PC-9 (cell line): ENCODE measurements around the gene AZGP1. TPM values are rescaled to one million over a fixed set of nuclear protein-coding genes. Genes with fewer than 3 reads are reported as not detected.
A peak's percentile ranks its signal among the peaks of the same experiment; 100 is the strongest.

Experiments used
- BruUV-seq: library from RNA; stranded (reverse); fragments of 400-500 nt; replicated peaks from 2 replicates; lab custom pipeline; 2021; lab: Mats Ljungman, UMichigan
- CTCF ChIA-PET: fragments of 300-600 bp; sonication (Branson Sonifier 250); formaldehyde crosslinking; loops from one replicate; lab custom pipeline; 2022; ENCODE audit warnings: antibody characterized with exemption; lab: Charles Lee
- POLR2A ChIA-PET: fragments of 300-600 bp; sonication (Branson Sonifier 250); formaldehyde crosslinking; loops from one replicate; lab custom pipeline; 2022; ENCODE audit warnings: antibody characterized with exemption; ENCODE audit not compliant: unreplicated experiment; lab: Charles Lee
- DNase-seq, 2 experiments: peaks; one replicate each; pipeline versions ENCODE4 v3.0.0 to v3.0.0-alpha.2; 2015 to 2022; ENCODE audit warnings: mixed read lengths in 1 of 2
- H2AFZ ChIP-seq: fragments of 200-600 bp; sonication (generic); 2 replicates; pipeline ENCODE4 v1.8.1; 2017; ENCODE audit warnings: antibody characterized with exemption
- H3F3A ChIP-seq: fragments of 200-600 bp; sonication (generic); 2 replicates; pipeline ENCODE4 v1.8.1; 2017; ENCODE audit warnings: antibody characterized with exemption, mild to moderate bottlenecking, low read depth; ENCODE audit not compliant: insufficient read depth
- H3K27ac ChIP-seq: fragments of 200-600 bp; sonication (generic); 2 replicates; pipeline ENCODE4 v1.6.1; 2016; ENCODE audit warnings: mixed run types
- H3K27me3 ChIP-seq: fragments of 200-600 bp; sonication (generic); 2 replicates; pipeline ENCODE4 v1.6.1; 2016; ENCODE audit warnings: low read depth, mixed run types; ENCODE audit not compliant: insufficient read depth
- H3K36me3 ChIP-seq: fragments of 200-600 bp; sonication (generic); 2 replicates; pipeline ENCODE4 v1.6.1; 2016; ENCODE audit warnings: low read depth, mixed run types
- H3K4me1 ChIP-seq: fragments of 200-600 bp; sonication (generic); replicated peaks from 2 replicates; pipeline ENCODE4 v1.6.1; 2016; ENCODE audit warnings: mixed run types; ENCODE audit not compliant: insufficient read depth
- H3K4me2 ChIP-seq: fragments of 200-600 bp; sonication (generic); 2 replicates; pipeline ENCODE4 v1.6.1; 2017; ENCODE audit warnings: mixed run types
- H3K4me3 ChIP-seq: fragments of 200-600 bp; sonication (generic); 2 replicates; pipeline ENCODE4 v1.6.1; 2016; ENCODE audit warnings: mixed run types
- H3K79me2 ChIP-seq: fragments of 200-600 bp; sonication (generic); 2 replicates; pipeline ENCODE4 v1.6.1; 2017; ENCODE audit warnings: low read depth, mixed run types
- H3K9me2 ChIP-seq: fragments of 200-600 bp; sonication (generic); 2 replicates; pipeline ENCODE4 v1.8.1; 2017; ENCODE audit warnings: mild to moderate bottlenecking; ENCODE audit not compliant: insufficient read depth
- H3K9me3 ChIP-seq: fragments of 200-600 bp; sonication (generic); 2 replicates; pipeline ENCODE4 v1.8.1; 2016; ENCODE audit warnings: low read depth; ENCODE audit not compliant: insufficient read depth
- H4K20me1 ChIP-seq: fragments of 200-600 bp; sonication (generic); 2 replicates; pipeline ENCODE4 v1.8.1; 2017; ENCODE audit not compliant: insufficient read depth
- CTCF ChIP-seq: fragments of 200-600 bp; sonication (generic); conservative IDR thresholded peaks from 2 replicates; pipeline ENCODE4 v1.6.1; 2017; ENCODE audit warnings: mixed run types, antibody characterized with exemption, mild to moderate bottlenecking, moderate library complexity
- EZH2 ChIP-seq: fragments of 200-600 bp; sonication (generic); IDR thresholded peaks from 2 replicates; pipeline ENCODE4 v1.8.0; 2017; ENCODE audit warnings: antibody characterized with exemption, low read depth
- intact Hi-C: fragments of 100-400 bp; cut with micrococcal nuclease; formaldehyde crosslinking; loops from one replicate; pipeline ENCODE4 v1.10.0; 2022; ENCODE audit not compliant: unreplicated experiment
- total RNA-seq: library from RNA; stranded (reverse); gene quantifications from 2 replicates; pipeline ENCODE4 v1.2.3, GENCODE V29; 2021

AZGP1 gene
- total RNA-seq, 1 experiment from 2014 or later, result not detected

DNA sequence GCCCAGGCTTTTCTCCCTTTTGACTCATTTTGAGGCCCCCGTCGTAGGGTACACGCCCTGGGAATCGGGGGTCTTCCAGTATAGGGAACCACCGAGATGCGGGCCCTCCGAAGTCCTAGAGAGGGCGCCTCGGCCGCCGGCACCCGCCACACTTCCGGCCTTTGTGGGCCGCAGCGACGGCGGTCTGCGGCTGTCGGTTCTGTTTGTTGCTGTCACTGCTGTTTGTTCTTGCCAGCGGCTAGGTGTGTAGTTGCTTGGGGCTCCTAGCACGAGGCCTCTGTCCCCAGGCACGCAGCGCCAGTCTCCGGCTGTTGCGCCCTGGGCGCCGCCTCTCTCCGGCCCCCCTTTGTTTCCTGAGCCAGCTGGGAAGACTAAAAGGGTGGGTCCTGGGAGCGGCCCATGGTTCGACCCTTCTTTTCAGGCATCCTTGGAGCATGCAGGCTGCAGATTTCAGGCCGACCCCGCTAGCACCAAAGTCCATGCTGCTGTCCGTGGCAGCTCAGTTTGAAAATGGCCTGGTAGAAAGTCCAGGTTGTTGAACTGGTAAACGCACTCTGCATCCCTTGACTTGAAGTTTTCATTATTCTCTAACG is 21.8 kb upstream of the AZGP1 start:
- no peak overlapping the region for H2AFZ ChIP-seq
- no peaks in the 10 kb centered on the region for H4K20me1 ChIP-seq
- TF ChIP-seq EZH2, result no peak
- H3K9me3 ChIP-seq, result no peaks in the 10 kb centered on the region
- ChIA-PET CTCF (interaction anchor here (0.5 to 0.7 kb wide), 2 partner anchors 12 to 56 kb away, joined by 7 to 15 read pairs; no protein-coding TSS in a partner anchor), POLR2A (no interaction called here)
- H3K9me2 ChIP-seq, result no peaks in the 10 kb centered on the region
- H3K4me3 ChIP-seq, result no peak overlapping the region
- H3K79me2 ChIP-seq, result no peaks in the 10 kb centered on the region
- no peak overlapping the region for H3K4me2 ChIP-seq
- no peaks in the 10 kb centered on the region for H3K36me3 ChIP-seq
- peaks cover 44% of the 10 kb centered on the region for H3K27me3 ChIP-seq
- no peaks in the 10 kb centered on the region for H3F3A ChIP-seq
- no peak overlapping the region for H3K27ac ChIP-seq
- no TSS peak for BruUV-seq
- 0 out of 2 replicates have a peak, but pooled peaks cover 3% of the 10 kb centered on the region for H3K4me1 ChIP-seq
- DNase-seq, result no peak
- intact Hi-C loops, result no loop called here

GRCh38 chr7:99996755-99997544 is 21.1 kb upstream of the AZGP1 start:
- H3K79me2 ChIP-seq, result no peaks in the 10 kb centered on the region
- no peaks in the 10 kb centered on the region for H3K9me3 ChIP-seq
- H2AFZ ChIP-seq, result no peak overlapping the region
- H3K4me2 ChIP-seq, result no peak overlapping the region
- H3K27ac ChIP-seq, result no peak overlapping the region
- BruUV-seq, result no TSS peak
- no peaks in the 10 kb centered on the region for H3K36me3 ChIP-seq
- no peak overlapping the region for H3K4me3 ChIP-seq
- no peak for TF ChIP-seq CTCF
- no peak for TF ChIP-seq EZH2
- H3K4me1 ChIP-seq, result 0 out of 2 replicates have a peak, but pooled peaks cover 3% of the 10 kb centered on the region
- ChIA-PET POLR2A (no interaction called here), CTCF (interaction anchor here (0.5 to 0.7 kb wide), 2 partner anchors 12 to 57 kb away, joined by 7 to 15 read pairs; no protein-coding TSS in a partner anchor)
- H4K20me1 ChIP-seq, result no peaks in the 10 kb centered on the region
- H3K27me3 ChIP-seq, result peaks cover 44% of the 10 kb centered on the region
- intact Hi-C loops, result no loop called here
- H3K9me2 ChIP-seq, result no peaks in the 10 kb centered on the region
- DNase-seq, result no peak
- H3F3A ChIP-seq, result no peaks in the 10 kb centered on the region

DNA sequence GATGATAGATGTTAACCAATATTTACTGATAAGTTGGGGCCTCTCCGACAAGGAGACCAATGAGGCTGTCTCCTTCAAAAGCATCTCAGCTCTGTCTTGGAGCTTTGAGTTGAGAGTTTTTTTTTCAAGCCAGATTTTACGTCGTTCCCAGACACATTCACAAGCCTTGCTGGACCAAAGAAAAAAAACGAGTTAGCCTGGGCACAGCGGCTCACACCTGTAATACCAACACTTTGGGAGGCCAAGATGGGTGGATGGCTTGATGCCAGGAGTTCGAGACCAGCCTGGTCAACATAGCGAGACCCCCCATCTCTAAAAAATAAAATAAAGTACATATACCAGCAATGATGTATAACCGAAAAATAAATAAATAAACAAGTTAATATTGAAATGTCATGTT is 19.0 kb upstream of the AZGP1 start:
- Histone ChIP-seq H2AFZ (no peak overlapping the region), H3K9me3 (no peaks in the 10 kb centered on the region), H3F3A (no peaks in the 10 kb centered on the region; the same call in 1 of the 2 replicates), H3K27me3 (peaks cover 49% of the 10 kb centered on the region), H3K4me2 (peak overlapping the region; percentile 58; the same call in 1 of the 2 replicates), H3K9me2 (no peaks in the 10 kb centered on the region), H3K4me1 (0 out of 2 replicates have a peak, but pooled peaks cover 3% of the 10 kb centered on the region), H3K36me3 (no peaks in the 10 kb centered on the region), H3K4me3 (no peak overlapping the region), H4K20me1 (no peaks in the 10 kb centered on the region), H3K79me2 (no peaks in the 10 kb centered on the region), H3K27ac (no peak overlapping the region)
- TF ChIP-seq CTCF (no peak), EZH2 (no peak)
- DNase-seq, result no peak
- POLR2A ChIA-PET, result no interaction called here
- intact Hi-C loops, result loop anchor here (1.0 kb wide), 3 partner anchors 58 to 136 kb away; no protein-coding TSS in a partner anchor
- CTCF ChIA-PET, result interaction anchor here (0.6 to 1.5 kb wide), 4 partner anchors 14 to 81 kb away, joined by 3 to 11 read pairs (median 4); no protein-coding TSS in a partner anchor
- BruUV-seq, result no TSS peak
